ENCODE measurements around the gene PRSS2. TPM values are rescaled to one million over a fixed set of nuclear protein-coding genes. Genes with fewer than 3 reads are reported as not detected.
"Not testable (repeated sequence)": the region's sequence is repeated elsewhere in the genome, so short reads cannot be mapped to it uniquely, and the experiment has no call there.

The PRSS2 gene
- total RNA-seq, 3 donors from 2014 or later (not counting 1 experiment from before 2014, with no cell fraction given), result not detected

GRCh38 chr7:142773937-142774744, 3.4 kb downstream of the PRSS2 start:
- H3K36me3 ChIP-seq (ENCODE audit: control insufficient read depth, insufficient read depth, low read length), result no peaks in the 10 kb centered on the region
- TF ChIP-seq CTCF (IDR thresholded peaks at IDR 0.05), result no peak
- peaks cover 20% of the 10 kb centered on the region for H3K4me1 ChIP-seq (ENCODE audit: control insufficient read depth, insufficient read depth, low read length)
- 75% methylated on average over 3 of the region's 4 CpGs for WGBS (ENCODE audit: insufficient coverage)
- no peaks in the 10 kb centered on the region for H3K27me3 ChIP-seq (ENCODE audit: control insufficient read depth, insufficient read depth, low read length)
- Mint-ChIP-seq H3K36me3 (no peaks in the 10 kb centered on the region), H3K27me3 (ENCODE audit: low read depth in 2 of 2) (no peaks in the 10 kb centered on the region), H3K4me3 (no peak overlapping the region), H3K27ac (peak overlapping the region in 1 of 2 donors; percentile 29), H3K9me3 (no peaks in the 10 kb centered on the region), H3K4me1 (peaks cover 69 to 71% of the 10 kb centered on the region in 2 donors)
- no peak for DNase-seq
- no peak for ATAC-seq
- H3K9me3 ChIP-seq (ENCODE audit: control insufficient read depth, insufficient read depth, low read length), result no peaks in the 10 kb centered on the region
- H3K4me3 ChIP-seq (ENCODE audit: low read length), result no peak overlapping the region
- intact Hi-C loops (cut with micrococcal nuclease), result loop anchor here (10.0 kb wide), 1 partner anchor 61 kb away; no protein-coding TSS in a partner anchor
- no peak overlapping the region for H3K27ac ChIP-seq (ENCODE audit: low read length)

GRCh38 chr7:142774826-142775225, 4.1 kb downstream of the PRSS2 start:
- Mint-ChIP-seq H3K27me3 (ENCODE audit: low read depth in 2 of 2) (no peaks in the 10 kb centered on the region), H3K4me1 (peaks cover 69 to 78% of the 10 kb centered on the region in 2 donors), H3K4me3 (no peak overlapping the region), H3K27ac (peak overlapping the region; percentile 19 to 29), H3K9me3 (no peaks in the 10 kb centered on the region), H3K36me3 (no peaks in the 10 kb centered on the region)
- Histone ChIP-seq H3K36me3 (ENCODE audit: control insufficient read depth, insufficient read depth, low read length) (no peaks in the 10 kb centered on the region), H3K4me3 (ENCODE audit: low read length) (no peak overlapping the region), H3K9me3 (ENCODE audit: control insufficient read depth, insufficient read depth, low read length) (no peaks in the 10 kb centered on the region), H3K27ac (ENCODE audit: low read length) (no peak overlapping the region), H3K4me1 (ENCODE audit: control insufficient read depth, insufficient read depth, low read length) (peaks cover 20% of the 10 kb centered on the region), H3K27me3 (ENCODE audit: control insufficient read depth, insufficient read depth, low read length) (no peaks in the 10 kb centered on the region)
- WGBS (ENCODE audit: insufficient coverage), result 67% methylated on average over 8 of the region's 8 CpGs
- DNase-seq (no peak), ATAC-seq (no peak)
- no peak for TF ChIP-seq CTCF (IDR thresholded peaks at IDR 0.05)
- intact Hi-C loops (cut with micrococcal nuclease), result loop anchor here (10.0 kb wide), 1 partner anchor 60 kb away; no protein-coding TSS in a partner anchor

GRCh38 chr7:142775351-142776115, 4.8 kb downstream of the PRSS2 start:
- H3K27ac ChIP-seq (ENCODE audit: low read length); H3K9me3 Mint-ChIP-seq: not testable (repeated sequence)

More at GRCh38 chr7:142775351-142776115, 4.8 kb downstream of the PRSS2 start:
- 80% methylated on average over 6 of the region's 6 CpGs for WGBS (ENCODE audit: insufficient coverage)
- H3K27me3 ChIP-seq (ENCODE audit: control insufficient read depth, insufficient read depth, low read length); H3K36me3 ChIP-seq (ENCODE audit: control insufficient read depth, insufficient read depth, low read length); H3K9me3 ChIP-seq (ENCODE audit: control insufficient read depth, insufficient read depth, low read length); H3K36me3 Mint-ChIP-seq; H3K27me3 Mint-ChIP-seq (ENCODE audit: low read depth in 2 of 2); DNase-seq; H3K4me3 ChIP-seq (ENCODE audit: low read length): not testable (repeated sequence)
- H3K4me1 ChIP-seq (ENCODE audit: control insufficient read depth, insufficient read depth, low read length), result peaks cover 20% of the 10 kb centered on the region
- Mint-ChIP-seq H3K4me3 (peak overlapping the region; percentile 38), H3K27ac (peak overlapping the region; percentile 55 to 58), H3K4me1 (peaks cover 67 to 82% of the 10 kb centered on the region in 2 donors)
- ATAC-seq, result peak in 1 of 3 donors; percentile 7
- intact Hi-C loops (cut with micrococcal nuclease), result loop anchor here (10.0 kb wide), 1 partner anchor 59 kb away; no protein-coding TSS in a partner anchor

Data from natural killer cell (primary cell).